Measurements from ENCODE around the gene MAGEB17.

Gene MAGEB17

GRCh38 chrX:16167181-16167580, at the start of gene MAGEB17:
Gene MAGEB17 (plus strand): TSS chrX:16167481. CDS start chrX:16170383, 2,902 bp downstream.
- TF ChIP-seq GATA1 (IDR thresholded peaks at IDR 0.05; ENCODE audit: low read depth, low read length) = no peak
- no peak for TF ChIP-seq POLR2A (IDR thresholded peaks at IDR 0.05; ENCODE audit: low read length)
- DNase-seq = no peak

GRCh38 chrX:16119353-16120220, 47.7 kb upstream of the MAGEB17 start:
- no peak for TF ChIP-seq GATA1 (IDR thresholded peaks at IDR 0.05; ENCODE audit: low read depth, low read length)
- DNase-seq = peak in 1 of 2 experiments; percentile 0

- TF ChIP-seq GATA1 (IDR thresholded peaks at IDR 0.05; ENCODE audit: low read depth, low read length) (no peak), POLR2A (IDR thresholded peaks at IDR 0.05; ENCODE audit: low read length) (no peak)
- no peak for DNase-seq
These were observed 46.9 kb upstream of the MAGEB17 start for GRCh38 chrX:16120431-16120830.

GRCh38 chrX:16123222-16123786, 44.0 kb upstream of the MAGEB17 start, which contains the start of gene GRPR:
Gene GRPR (plus strand): TSS chrX:16123565. CDS start chrX:16123954, 389 bp downstream.
- DNase-seq = peak; percentile 51 to 59
- TF ChIP-seq GATA1 (IDR thresholded peaks at IDR 0.05; ENCODE audit: low read depth, low read length) = no peak
- TF ChIP-seq POLR2A (IDR thresholded peaks at IDR 0.05; ENCODE audit: low read length) = no peak

- no peak for TF ChIP-seq POLR2A (IDR thresholded peaks at IDR 0.05; ENCODE audit: low read length)
- TF ChIP-seq GATA1 (IDR thresholded peaks at IDR 0.05; ENCODE audit: low read depth, low read length) = no peak
- DNase-seq = no peak
These were observed 43.1 kb upstream of the MAGEB17 start for GRCh38 chrX:16124201-16124600.

GRCh38 chrX:16125520-16126149, 41.6 kb upstream of the MAGEB17 start:
- DNase-seq = no peak
- TF ChIP-seq POLR2A (IDR thresholded peaks at IDR 0.05; ENCODE audit: low read length) (no peak), GATA1 (IDR thresholded peaks at IDR 0.05; ENCODE audit: low read depth, low read length) (no peak)

- no peak for DNase-seq
- TF ChIP-seq POLR2A (IDR thresholded peaks at IDR 0.05; ENCODE audit: low read length) (no peak), GATA1 (IDR thresholded peaks at IDR 0.05; ENCODE audit: low read depth, low read length) (no peak)
These were observed 36.6 kb upstream of the MAGEB17 start for GRCh38 chrX:16130707-16131106.

- no peak for DNase-seq
- TF ChIP-seq GATA1 (IDR thresholded peaks at IDR 0.05; ENCODE audit: low read depth, low read length) (no peak), POLR2A (IDR thresholded peaks at IDR 0.05; ENCODE audit: low read length) (no peak)
These were observed 32.3 kb upstream of the MAGEB17 start for GRCh38 chrX:16134936-16135335.

- TF ChIP-seq POLR2A (IDR thresholded peaks at IDR 0.05; ENCODE audit: low read length) (no peak), GATA1 (IDR thresholded peaks at IDR 0.05; ENCODE audit: low read depth, low read length) (no peak)
- no peak for DNase-seq
These were observed 31.2 kb upstream of the MAGEB17 start for GRCh38 chrX:16136080-16136479.

- DNase-seq = no peak
- no peak for TF ChIP-seq POLR2A (IDR thresholded peaks at IDR 0.05; ENCODE audit: low read length)
- no peak for TF ChIP-seq GATA1 (IDR thresholded peaks at IDR 0.05; ENCODE audit: low read depth, low read length)
These were observed 29.7 kb upstream of the MAGEB17 start for GRCh38 chrX:16137416-16138107.

- DNase-seq = no peak
- TF ChIP-seq GATA1 (IDR thresholded peaks at IDR 0.05; ENCODE audit: low read depth, low read length) (no peak), POLR2A (IDR thresholded peaks at IDR 0.05; ENCODE audit: low read length) (no peak)
These were observed 29.2 kb upstream of the MAGEB17 start for GRCh38 chrX:16138108-16138427.

- no peak for DNase-seq
- TF ChIP-seq GATA1 (IDR thresholded peaks at IDR 0.05; ENCODE audit: low read depth, low read length) (no peak), POLR2A (IDR thresholded peaks at IDR 0.05; ENCODE audit: low read length) (no peak)
These were observed 26.8 kb upstream of the MAGEB17 start for GRCh38 chrX:16140448-16140847.

GRCh38 chrX:16140983-16141382, 26.3 kb upstream of the MAGEB17 start:
- TF ChIP-seq GATA1 (IDR thresholded peaks at IDR 0.05; ENCODE audit: low read depth, low read length) (no peak), POLR2A (IDR thresholded peaks at IDR 0.05; ENCODE audit: low read length) (no peak)

More at GRCh38 chrX:16140983-16141382, 26.3 kb upstream of the MAGEB17 start:
- DNase-seq = no peak

All from erythroblast (primary cell).